GM12892 (cell line): ENCODE results near the gene CPXM1.

Experiments used
- POLR2A ChIP-seq: IDR thresholded peaks from 2 replicates; pipeline ENCODE4 v1.6.1; 2011; ENCODE audit warnings: low read depth, low read length, control low read depth
- POLR2AphosphoS5 ChIP-seq: IDR thresholded peaks from 2 replicates; pipeline ENCODE4 v1.6.1; 2011; ENCODE audit warnings: low read depth, low read length, control low read depth

DNA sequence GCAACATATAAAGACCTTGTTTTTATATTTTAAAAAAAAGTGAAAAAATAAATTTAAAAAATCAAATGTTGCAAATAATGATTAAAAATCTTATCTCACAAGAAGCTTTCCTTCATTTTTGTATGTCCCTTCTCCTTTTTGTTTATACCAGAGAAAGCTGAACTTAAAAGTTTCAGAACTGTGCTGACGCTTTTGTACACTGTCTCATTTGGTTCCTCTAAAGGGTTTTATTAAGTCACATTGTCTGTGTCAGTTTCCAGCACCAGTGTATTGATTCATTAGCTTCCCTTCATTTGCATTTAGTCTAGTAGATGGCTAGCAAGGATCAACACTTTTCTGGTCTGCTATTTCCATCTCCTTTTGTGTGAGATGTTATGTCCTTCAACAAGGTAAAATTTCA, 33.3 kb upstream of the CPXM1 start:
- TF ChIP-seq POLR2A, result no peak
- no peak for TF ChIP-seq POLR2AphosphoS5
